ENCODE results near the gene GSTP1. TPM values are rescaled to one million over a fixed set of nuclear protein-coding genes. Genes with fewer than 3 reads are reported as not detected.

GSTP1 gene
- total RNA-seq, 1 donor from 2014 or later = 1,931 TPM

DNA sequence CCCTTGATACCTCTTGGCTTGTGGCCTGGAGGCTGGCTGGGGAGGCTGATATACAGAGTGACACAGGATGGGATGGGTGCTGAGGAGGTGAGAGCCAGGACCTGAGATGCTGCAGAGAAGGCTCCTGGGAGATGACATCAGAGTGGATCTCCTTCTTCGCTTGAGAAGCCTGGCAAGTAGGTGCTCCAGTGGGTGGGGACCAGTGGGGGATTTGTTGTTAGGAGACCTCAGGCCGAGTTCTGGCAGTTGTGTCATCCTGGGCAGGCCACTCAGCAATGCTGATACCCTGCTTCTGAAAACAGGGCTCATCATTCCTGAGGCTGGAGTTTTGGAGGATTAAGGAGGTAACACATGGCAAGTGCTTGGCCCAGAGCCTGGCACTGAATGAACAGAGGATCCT, 21.2 kb downstream of the GSTP1 start:
- TF ChIP-seq, protein P1, sequence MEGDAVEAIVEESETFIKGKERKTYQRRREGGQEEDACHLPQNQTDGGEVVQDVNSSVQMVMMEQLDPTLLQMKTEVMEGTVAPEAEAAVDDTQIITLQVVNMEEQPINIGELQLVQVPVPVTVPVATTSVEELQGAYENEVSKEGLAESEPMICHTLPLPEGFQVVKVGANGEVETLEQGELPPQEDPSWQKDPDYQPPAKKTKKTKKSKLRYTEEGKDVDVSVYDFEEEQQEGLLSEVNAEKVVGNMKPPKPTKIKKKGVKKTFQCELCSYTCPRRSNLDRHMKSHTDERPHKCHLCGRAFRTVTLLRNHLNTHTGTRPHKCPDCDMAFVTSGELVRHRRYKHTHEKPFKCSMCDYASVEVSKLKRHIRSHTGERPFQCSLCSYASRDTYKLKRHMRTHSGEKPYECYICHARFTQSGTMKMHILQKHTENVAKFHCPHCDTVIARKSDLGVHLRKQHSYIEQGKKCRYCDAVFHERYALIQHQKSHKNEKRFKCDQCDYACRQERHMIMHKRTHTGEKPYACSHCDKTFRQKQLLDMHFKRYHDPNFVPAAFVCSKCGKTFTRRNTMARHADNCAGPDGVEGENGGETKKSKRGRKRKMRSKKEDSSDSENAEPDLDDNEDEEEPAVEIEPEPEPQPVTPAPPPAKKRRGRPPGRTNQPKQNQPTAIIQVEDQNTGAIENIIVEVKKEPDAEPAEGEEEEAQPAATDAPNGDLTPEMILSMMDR (IDR thresholded peaks at IDR 0.05; ENCODE audit: insufficient read depth, low read length, severe bottlenecking) = no peak
- FAIRE-seq (no peak), DNase-seq (ENCODE audit: low read depth) (no peak)
- Histone ChIP-seq H3K4me3 (ENCODE audit: low read depth, low read length) (no peak overlapping the region), H3K27me3 (ENCODE audit: control insufficient read depth, insufficient read depth, low read length) (no peaks in the 10 kb centered on the region), H3K36me3 (ENCODE audit: control insufficient read depth, insufficient read depth, low read length) (peaks cover 10% of the 10 kb centered on the region)

DNA sequence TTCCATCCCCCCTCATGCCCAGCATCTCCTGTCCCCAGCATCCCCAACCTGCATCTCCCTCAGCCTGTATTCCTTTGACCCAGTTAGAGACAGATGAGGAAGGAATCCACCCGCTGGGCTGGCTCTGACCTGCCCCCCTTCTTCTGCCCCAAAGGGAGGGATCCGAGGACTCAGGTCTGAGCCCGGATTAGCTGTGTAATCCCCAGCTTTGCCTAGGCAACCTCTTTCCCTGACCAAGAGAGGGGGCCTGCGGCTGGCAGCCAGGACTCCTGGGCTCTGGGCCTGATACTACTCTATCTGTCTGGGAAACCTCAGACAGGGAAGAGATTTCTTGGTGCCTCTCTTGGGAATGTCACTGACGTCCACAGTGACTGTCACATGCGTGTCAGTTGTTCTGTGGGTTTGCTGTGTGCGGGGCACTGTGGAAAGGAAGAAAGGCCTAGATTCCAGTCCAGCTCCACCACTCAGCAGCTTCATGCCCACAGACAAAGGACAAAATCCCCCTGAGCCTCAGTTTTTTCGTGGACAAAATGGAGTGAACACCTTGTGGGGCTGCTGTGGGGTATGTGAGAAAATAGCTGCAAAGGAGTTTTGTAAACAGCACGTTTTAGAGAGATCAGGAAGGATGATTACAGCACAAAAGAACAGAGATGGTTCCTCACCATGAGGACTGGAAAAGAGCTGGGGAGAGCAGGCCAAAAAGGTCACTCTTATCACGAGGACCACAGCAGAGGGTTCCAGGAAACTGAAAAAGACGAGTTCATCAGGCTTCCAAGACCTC, 21.8 kb downstream of the GSTP1 start:
- Histone ChIP-seq H3K27me3 (ENCODE audit: control insufficient read depth, insufficient read depth, low read length) (no peaks in the 10 kb centered on the region), H3K36me3 (ENCODE audit: control insufficient read depth, insufficient read depth, low read length) (peaks cover 13% of the 10 kb centered on the region), H3K4me3 (ENCODE audit: low read depth, low read length) (no peak overlapping the region)
- DNase-seq (ENCODE audit: low read depth) (no peak), FAIRE-seq (no peak)
- TF ChIP-seq, protein P1 (IDR thresholded peaks at IDR 0.05; ENCODE audit: insufficient read depth, low read length, severe bottlenecking) = no peak

DNA sequence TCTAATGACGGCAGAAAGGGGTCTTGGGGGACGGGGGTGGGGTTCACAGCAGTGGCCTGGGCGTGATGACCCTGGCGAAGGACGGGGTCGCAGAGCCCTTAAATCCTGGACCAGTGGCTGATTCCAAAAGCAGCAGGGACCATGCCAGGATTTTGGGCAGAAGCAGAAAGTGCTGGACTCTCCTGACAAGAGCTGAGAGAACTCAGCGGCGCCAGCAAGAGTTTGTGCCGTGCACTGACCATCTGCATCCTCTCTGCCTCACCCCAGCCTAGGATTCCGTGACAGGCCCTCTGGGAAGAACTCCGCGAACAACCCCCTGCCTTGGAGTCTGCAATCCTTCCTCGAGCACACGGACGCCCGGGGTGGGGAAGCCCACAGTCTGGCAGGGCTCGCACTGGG, 22.5 kb downstream of the GSTP1 start:
- H3K27me3 ChIP-seq (ENCODE audit: control insufficient read depth, insufficient read depth, low read length) = no peaks in the 10 kb centered on the region
- FAIRE-seq (no peak), DNase-seq (ENCODE audit: low read depth) (no peak)
- TF ChIP-seq, protein P1 (IDR thresholded peaks at IDR 0.05; ENCODE audit: insufficient read depth, low read length, severe bottlenecking) = no peak
- H3K36me3 ChIP-seq (ENCODE audit: control insufficient read depth, insufficient read depth, low read length) = peaks cover 18% of the 10 kb centered on the region
- peak overlapping the region; percentile 97 for H3K4me3 ChIP-seq (ENCODE audit: low read depth, low read length)

DNA sequence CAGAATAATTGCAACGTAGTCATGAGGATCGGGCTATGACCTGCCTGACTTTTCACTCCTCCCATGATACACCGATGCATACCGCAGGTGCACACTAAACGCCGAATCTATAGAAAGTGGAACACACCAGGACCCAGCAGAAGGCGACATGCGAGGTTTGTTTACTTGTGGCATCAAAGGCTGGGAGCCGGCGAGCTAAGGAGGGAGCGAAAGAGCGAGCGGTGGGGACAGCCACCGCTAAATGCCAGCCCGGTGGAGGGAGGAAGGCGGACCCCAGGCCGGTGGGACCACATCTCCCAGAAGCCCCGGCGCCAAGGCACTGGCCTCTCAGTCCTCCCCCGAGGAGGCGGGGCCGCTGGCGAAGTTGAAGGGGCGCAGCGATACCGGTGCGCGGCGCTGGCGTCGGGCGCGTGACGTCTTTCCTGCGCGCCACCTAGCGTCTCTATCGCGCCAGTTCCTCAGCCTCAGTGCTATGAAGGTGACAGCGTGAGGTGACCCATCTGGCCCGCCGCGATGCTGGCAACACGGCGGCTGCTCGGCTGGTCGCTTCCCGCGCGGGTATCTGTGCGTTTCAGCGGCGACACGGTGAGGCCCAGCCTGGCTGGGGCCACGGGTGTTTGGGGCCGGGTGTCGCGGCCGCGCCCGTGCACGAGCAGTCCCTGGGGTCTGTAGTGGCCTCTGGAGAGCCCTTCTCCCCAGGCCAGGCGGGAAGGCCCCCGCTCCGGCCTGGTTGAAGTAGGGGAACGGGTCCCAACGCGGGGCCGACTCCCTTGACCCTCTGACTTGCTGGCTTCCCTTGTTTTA, 23.1 kb downstream of the GSTP1 start, which contains the start of gene NDUFV1:
NDUFV1 (plus strand) TSS at position 445 of the 804 bp plus-strand sequence; CDS start at position 514, 69 bp downstream.
- Histone ChIP-seq H3K27me3 (ENCODE audit: control insufficient read depth, insufficient read depth, low read length) (no peaks in the 10 kb centered on the region), H3K36me3 (ENCODE audit: control insufficient read depth, insufficient read depth, low read length) (peaks cover 23% of the 10 kb centered on the region), H3K4me3 (ENCODE audit: low read depth, low read length) (peak within 1 kb of the TSS; percentile 97)
- DNase-seq (ENCODE audit: low read depth) = peak; percentile 77
- TF ChIP-seq, protein P1 (IDR thresholded peaks at IDR 0.05; ENCODE audit: insufficient read depth, low read length, severe bottlenecking) = peak; percentile 80
- FAIRE-seq = no peak

DNA sequence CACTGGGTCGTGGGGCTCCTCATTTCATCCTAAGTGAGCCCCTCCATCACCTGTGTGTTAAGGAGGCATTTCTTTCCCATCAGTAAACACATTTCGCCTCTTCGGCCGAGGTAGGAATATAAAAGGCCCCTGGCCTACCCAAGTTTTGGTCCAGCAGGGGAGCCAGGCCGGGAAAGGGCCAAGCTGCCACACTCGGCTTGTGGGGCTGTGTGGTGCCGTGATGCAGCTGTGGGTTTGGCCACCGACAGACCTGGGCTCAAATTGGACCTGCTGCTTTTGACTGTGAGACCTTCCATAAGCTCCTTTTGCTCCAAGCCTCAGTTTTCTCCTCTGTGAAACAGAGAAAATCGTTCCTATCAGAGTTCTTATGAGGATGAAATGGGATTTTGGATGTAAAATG, 23.9 kb downstream of the GSTP1 start:
- peaks cover 24% of the 10 kb centered on the region for H3K36me3 ChIP-seq (ENCODE audit: control insufficient read depth, insufficient read depth, low read length)
- DNase-seq (ENCODE audit: low read depth) (no peak), FAIRE-seq (no peak)
- TF ChIP-seq, protein P1 (IDR thresholded peaks at IDR 0.05; ENCODE audit: insufficient read depth, low read length, severe bottlenecking) = no peak
- H3K4me3 ChIP-seq (ENCODE audit: low read depth, low read length) = peak overlapping the region; percentile 97
- H3K27me3 ChIP-seq (ENCODE audit: control insufficient read depth, insufficient read depth, low read length) = no peaks in the 10 kb centered on the region
